ENCODE measurements around the gene STMN3. TPM values are rescaled to one million over a fixed set of nuclear protein-coding genes. Genes with fewer than 3 reads are reported as not detected.

Gene STMN3
- total and polyA plus RNA-seq, 10 of the 15 experiments (the other 5 are each of a cell fraction or from before 2014, with no cell fraction given) = 0.09 to 3.6 (median 1.4) TPM; not detected in 1

DNA sequence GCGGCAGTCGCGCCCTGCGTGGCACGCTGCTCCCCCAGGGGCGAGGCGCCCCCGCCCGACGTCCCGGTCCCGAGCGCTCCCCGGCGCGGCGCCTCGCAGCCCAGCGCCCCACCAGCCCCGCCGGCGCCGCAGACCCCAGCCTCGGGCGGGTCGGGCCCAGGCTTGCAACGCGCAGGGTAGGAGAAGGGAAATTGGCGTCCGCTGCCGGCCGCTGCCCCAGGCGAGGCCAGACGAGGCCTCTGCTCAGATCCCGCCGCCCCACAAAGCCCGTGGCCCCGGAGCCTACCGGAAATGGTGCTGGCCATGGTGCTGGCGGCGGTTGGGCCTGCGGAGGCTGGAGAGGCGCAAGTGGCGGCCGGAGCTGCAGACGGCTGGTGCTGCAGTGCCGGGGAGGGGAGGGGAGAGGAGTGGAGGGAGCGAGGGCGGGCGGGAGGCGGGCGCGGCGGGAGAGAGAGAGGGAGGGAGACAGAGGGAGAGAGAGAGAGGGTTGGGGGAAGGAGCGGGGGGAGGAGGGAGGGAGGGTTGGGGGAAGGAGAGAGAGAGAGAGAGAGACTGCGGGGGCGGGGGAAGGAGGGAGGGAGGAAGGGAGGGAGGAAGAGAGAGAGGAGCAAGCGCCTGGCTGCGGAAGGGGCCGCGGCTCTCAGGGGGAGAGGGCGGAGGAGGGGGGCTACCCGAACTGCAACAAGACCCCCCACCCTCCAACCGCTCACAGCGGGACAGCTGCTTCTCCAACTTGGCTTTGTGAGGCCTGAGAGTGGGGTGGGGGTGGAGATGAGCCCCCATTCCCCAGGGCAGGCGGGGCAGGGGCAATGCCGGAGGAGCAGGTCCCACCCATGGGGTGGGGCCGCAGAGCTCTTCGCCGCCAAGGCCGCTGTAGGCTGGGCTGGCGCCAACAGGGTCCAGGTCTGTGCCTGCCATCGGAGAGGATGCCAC is at the start of gene STMN3 (continued):
- TF ChIP-seq, protein P1, sequence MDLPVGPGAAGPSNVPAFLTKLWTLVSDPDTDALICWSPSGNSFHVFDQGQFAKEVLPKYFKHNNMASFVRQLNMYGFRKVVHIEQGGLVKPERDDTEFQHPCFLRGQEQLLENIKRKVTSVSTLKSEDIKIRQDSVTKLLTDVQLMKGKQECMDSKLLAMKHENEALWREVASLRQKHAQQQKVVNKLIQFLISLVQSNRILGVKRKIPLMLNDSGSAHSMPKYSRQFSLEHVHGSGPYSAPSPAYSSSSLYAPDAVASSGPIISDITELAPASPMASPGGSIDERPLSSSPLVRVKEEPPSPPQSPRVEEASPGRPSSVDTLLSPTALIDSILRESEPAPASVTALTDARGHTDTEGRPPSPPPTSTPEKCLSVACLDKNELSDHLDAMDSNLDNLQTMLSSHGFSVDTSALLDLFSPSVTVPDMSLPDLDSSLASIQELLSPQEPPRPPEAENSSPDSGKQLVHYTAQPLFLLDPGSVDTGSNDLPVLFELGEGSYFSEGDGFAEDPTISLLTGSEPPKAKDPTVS (IDR thresholded peaks at IDR 0.05; ENCODE audit: low read depth, low read length) = no peak
- TF ChIP-seq ZBED1 (IDR thresholded peaks at IDR 0.05; ENCODE audit: borderline replicate concordance) (no peak), EP300 (IDR thresholded peaks at IDR 0.05; ENCODE audit: borderline replicate concordance in 1 of 2, control insufficient read depth in 1 of 2, low read depth in 2 of 2, low read length in 2 of 2) (no peak), CHD2 (IDR thresholded peaks at IDR 0.05; ENCODE audit: borderline replicate concordance, low read depth, low read length) (no peak), TBL1XR1 (IDR thresholded peaks at IDR 0.05; ENCODE audit: low read depth, low read length) (no peak), NRF1 (conservative IDR thresholded peaks at IDR 0.05; ENCODE audit: low read depth, low read length) (no peak), SREBF1 (IDR thresholded peaks at IDR 0.05; ENCODE audit: low read length) (no peak), POU2F2 (IDR thresholded peaks at IDR 0.05; ENCODE audit: borderline replicate concordance, low read depth, low read length) (no peak), SMARCA5 (IDR thresholded peaks at IDR 0.05) (no peak), ESRRA (IDR thresholded peaks at IDR 0.05; ENCODE audit: low read length) (no peak), SREBF2 (IDR thresholded peaks at IDR 0.05; ENCODE audit: low read length) (no peak), ZNF207 (IDR thresholded peaks at IDR 0.05; ENCODE audit: borderline replicate concordance) (no peak), ZNF217 (IDR thresholded peaks at IDR 0.05) (no peak), NR2C2 (IDR thresholded peaks at IDR 0.05; ENCODE audit: borderline replicate concordance, control insufficient read depth, insufficient read length, low read depth) (no peak), ZNF384 (IDR thresholded peaks at IDR 0.05; ENCODE audit: borderline replicate concordance, low read depth, low read length) (no peak), NR2C1 (IDR thresholded peaks at IDR 0.05) (no peak), KDM1A (IDR thresholded peaks at IDR 0.05; ENCODE audit: borderline replicate concordance) (no peak), BCL11A (IDR thresholded peaks at IDR 0.05; ENCODE audit: low read depth, low read length) (no peak), SMAD1 (IDR thresholded peaks at IDR 0.05; ENCODE audit: low read depth, partially characterized antibody) (no peak)
- TF ChIP-seq, protein P2, sequence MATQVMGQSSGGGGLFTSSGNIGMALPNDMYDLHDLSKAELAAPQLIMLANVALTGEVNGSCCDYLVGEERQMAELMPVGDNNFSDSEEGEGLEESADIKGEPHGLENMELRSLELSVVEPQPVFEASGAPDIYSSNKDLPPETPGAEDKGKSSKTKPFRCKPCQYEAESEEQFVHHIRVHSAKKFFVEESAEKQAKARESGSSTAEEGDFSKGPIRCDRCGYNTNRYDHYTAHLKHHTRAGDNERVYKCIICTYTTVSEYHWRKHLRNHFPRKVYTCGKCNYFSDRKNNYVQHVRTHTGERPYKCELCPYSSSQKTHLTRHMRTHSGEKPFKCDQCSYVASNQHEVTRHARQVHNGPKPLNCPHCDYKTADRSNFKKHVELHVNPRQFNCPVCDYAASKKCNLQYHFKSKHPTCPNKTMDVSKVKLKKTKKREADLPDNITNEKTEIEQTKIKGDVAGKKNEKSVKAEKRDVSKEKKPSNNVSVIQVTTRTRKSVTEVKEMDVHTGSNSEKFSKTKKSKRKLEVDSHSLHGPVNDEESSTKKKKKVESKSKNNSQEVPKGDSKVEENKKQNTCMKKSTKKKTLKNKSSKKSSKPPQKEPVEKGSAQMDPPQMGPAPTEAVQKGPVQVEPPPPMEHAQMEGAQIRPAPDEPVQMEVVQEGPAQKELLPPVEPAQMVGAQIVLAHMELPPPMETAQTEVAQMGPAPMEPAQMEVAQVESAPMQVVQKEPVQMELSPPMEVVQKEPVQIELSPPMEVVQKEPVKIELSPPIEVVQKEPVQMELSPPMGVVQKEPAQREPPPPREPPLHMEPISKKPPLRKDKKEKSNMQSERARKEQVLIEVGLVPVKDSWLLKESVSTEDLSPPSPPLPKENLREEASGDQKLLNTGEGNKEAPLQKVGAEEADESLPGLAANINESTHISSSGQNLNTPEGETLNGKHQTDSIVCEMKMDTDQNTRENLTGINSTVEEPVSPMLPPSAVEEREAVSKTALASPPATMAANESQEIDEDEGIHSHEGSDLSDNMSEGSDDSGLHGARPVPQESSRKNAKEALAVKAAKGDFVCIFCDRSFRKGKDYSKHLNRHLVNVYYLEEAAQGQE (IDR thresholded peaks at IDR 0.05; ENCODE audit: low read depth, low read length) = peak; percentile 99
- TF ChIP-seq, protein P3, sequence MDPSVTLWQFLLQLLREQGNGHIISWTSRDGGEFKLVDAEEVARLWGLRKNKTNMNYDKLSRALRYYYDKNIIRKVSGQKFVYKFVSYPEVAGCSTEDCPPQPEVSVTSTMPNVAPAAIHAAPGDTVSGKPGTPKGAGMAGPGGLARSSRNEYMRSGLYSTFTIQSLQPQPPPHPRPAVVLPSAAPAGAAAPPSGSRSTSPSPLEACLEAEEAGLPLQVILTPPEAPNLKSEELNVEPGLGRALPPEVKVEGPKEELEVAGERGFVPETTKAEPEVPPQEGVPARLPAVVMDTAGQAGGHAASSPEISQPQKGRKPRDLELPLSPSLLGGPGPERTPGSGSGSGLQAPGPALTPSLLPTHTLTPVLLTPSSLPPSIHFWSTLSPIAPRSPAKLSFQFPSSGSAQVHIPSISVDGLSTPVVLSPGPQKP (IDR thresholded peaks at IDR 0.05; ENCODE audit: low read depth, low read length) = peak; percentile 80
- TF ChIP-seq, protein P4, sequence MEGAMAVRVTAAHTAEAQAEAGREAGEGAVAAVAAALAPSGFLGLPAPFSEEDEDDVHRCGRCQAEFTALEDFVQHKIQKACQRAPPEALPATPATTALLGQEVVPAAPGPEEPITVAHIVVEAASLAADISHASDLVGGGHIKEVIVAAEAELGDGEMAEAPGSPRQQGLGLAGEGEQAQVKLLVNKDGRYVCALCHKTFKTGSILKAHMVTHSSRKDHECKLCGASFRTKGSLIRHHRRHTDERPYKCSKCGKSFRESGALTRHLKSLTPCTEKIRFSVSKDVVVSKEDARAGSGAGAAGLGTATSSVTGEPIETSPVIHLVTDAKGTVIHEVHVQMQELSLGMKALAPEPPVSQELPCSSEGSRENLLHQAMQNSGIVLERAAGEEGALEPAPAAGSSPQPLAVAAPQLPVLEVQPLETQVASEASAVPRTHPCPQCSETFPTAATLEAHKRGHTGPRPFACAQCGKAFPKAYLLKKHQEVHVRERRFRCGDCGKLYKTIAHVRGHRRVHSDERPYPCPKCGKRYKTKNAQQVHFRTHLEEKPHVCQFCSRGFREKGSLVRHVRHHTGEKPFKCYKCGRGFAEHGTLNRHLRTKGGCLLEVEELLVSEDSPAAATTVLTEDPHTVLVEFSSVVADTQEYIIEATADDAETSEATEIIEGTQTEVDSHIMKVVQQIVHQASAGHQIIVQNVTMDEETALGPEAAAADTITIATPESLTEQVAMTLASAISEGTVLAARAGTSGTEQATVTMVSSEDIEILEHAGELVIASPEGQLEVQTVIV (IDR thresholded peaks at IDR 0.05; ENCODE audit: borderline replicate concordance, partially characterized antibody) = no peak
